Adipose tissue (tissue), 3 donors: ENCODE measurements around the gene C1orf35. TPM values are rescaled to one million over a fixed set of nuclear protein-coding genes. Genes with fewer than 3 reads are reported as not detected.

Experiments used
- H3K27ac ChIP-seq: one replicate; pipeline ENCODE4 v1.5.1; 2013; ENCODE audit warnings: low read depth, low read length
- WGBS, 3 donors: extraction: QIAGEN DNeasy Blood & Tissue Kit; methylation state at CpG; one replicate each; pipeline ENCODE4 v1.1.7; 2013; 5-methylcytosine and 5-hydroxymethylcytosine counted together
- polyA plus RNA-seq, 3 donors: library from polyadenylated mRNA; stranded (reverse); fragments of 200-250 nt; gene quantifications; one replicate each; pipeline ENCODE4 v1.2.3, GENCODE V29; 2013
- donor health status: healthy with polysubstance abuse.
- donor health status: Bipolar disorder and iron deficiency.
- donor health status: healthy.

C1orf35 gene
- polyA plus RNA-seq, 3 donors: 10.0 to 12.7 (median 12.6) TPM

DNA sequence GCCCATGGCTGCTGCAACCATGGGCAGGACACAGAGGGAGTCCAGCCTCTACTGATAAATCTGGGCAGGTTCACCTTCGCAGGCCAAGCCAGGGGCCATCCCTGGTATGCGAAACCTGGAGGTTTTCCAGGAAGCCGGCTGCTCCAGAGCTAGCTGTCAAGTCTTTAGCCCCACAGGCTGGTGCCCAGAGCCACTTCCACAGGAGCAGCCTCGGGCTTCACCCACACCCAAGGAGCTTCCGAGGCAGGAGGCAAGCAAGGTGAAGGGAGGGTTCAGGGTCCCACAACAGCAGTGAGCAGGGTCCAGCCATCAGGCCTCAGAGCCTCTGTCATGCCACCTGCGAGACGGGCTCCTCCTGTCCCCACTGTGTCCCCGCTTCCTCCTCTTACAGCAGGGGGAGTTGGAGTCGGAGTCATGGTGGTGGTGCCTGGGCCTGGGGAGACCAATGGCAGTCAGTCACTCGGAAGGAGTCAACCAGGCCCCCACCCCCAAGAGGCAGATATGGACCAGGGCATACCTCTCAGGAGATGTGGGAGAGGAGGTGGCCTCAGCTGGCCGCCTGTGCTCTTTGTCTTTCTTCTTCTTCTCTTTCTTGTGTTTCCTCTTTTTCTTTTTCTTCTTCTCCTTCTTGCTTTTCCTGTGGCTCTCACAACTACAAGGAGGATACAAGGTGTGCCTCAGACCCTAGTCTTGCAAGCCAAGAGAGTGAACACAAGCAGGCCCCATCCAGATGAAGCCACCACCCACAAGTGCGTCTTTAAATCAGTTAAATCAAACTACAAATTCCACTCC lies 2.1 kb downstream of the C1orf35 start:
- WGBS, 3 donors: 61 to 80% (median 80%) methylated on average over 12 of the region's 12 CpGs
- H3K27ac ChIP-seq: no peak overlapping the region

DNA sequence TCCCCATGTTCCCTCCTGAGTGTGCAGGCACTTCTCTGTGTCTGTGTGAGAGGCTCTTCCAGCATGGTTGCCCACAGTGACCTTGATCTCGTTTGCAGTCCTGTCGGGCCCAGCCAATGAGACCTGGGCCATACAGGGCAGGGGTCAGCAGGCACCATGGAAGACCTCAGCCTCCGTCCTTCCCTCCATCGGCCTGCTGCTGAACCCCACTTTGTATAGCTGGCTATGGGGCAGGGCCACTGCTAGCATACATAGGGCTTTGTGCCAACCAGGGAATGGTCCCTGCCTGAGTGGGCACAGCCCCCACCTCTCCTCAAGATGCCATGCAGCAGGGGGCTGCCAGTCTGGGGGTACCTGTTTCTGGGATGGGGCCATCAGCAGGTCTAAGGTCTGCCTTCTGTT lies 3.8 kb downstream of the C1orf35 start:
- H3K27ac ChIP-seq: no peak overlapping the region
- WGBS, 3 donors: 51 to 71% (median 70%) methylated on average over 4 of the region's 4 CpGs

DNA sequence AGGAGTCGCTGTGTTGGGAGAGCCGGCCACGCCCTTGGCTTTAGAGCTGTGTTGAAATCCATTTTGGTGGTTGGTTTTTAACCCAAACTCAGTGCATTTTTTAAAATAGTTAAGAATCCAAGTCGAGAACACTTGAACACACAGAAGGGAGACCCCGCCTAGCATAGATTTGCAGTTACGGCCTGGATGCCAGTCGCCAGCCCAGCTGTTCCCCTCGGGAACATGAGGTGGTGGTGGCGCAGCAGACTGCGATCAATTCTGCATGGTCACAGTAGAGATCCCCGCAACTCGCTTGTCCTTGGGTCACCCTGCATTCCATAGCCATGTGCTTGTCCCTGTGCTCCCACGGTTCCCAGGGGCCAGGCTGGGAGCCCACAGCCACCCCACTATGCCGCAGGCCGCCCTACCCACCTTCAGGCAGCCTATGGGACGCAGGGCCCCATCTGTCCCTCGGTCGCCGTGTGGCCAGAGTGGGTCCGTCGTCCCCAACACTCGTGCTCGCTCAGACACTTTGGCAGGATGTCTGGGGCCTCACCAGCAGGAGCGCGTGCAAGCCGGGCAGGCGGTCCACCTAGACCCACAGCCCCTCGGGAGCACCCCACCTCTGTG lies 4.7 kb downstream of the C1orf35 start:
- 87 to 89% (median 88%) methylated on average over 28 of the region's 28 CpGs for WGBS, 3 donors
- no peak overlapping the region for H3K27ac ChIP-seq

DNA sequence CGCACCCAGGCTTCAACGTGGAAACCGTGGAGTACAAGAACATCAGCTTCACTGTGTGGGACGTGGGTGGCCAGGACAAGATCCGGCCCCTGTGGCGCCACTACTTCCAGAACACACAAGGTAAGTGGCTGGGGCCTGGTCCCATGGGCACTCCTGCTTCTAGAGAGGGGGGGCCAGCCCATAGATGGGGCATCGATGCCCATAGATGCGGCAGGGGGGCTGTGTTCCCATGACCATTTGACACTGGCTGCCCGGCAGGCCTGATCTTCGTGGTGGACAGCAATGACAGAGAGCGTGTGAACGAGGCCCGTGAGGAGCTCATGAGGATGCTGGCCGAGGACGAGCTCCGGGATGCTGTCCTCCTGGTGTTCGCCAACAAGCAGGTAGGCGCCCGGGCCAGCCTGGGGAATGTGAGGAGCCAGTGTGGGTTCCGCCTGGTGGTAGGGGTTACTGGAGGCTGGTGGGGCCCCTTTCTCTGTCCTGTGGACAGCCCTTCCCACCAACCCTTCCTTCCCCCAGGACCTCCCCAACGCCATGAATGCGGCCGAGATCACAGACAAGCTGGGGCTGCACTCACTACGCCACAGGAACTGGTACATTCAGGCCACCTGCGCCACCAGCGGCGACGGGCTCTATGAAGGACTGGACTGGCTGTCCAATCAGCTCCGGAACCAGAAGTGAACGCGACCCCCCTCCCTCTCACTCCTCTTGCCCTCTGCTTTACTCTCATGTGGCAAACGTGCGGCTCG lies 5.6 kb downstream of the C1orf35 start:
- WGBS, 3 donors: 79 to 91% (median 90%) methylated on average over 34 of the region's 34 CpGs
- no peak overlapping the region for H3K27ac ChIP-seq

DNA sequence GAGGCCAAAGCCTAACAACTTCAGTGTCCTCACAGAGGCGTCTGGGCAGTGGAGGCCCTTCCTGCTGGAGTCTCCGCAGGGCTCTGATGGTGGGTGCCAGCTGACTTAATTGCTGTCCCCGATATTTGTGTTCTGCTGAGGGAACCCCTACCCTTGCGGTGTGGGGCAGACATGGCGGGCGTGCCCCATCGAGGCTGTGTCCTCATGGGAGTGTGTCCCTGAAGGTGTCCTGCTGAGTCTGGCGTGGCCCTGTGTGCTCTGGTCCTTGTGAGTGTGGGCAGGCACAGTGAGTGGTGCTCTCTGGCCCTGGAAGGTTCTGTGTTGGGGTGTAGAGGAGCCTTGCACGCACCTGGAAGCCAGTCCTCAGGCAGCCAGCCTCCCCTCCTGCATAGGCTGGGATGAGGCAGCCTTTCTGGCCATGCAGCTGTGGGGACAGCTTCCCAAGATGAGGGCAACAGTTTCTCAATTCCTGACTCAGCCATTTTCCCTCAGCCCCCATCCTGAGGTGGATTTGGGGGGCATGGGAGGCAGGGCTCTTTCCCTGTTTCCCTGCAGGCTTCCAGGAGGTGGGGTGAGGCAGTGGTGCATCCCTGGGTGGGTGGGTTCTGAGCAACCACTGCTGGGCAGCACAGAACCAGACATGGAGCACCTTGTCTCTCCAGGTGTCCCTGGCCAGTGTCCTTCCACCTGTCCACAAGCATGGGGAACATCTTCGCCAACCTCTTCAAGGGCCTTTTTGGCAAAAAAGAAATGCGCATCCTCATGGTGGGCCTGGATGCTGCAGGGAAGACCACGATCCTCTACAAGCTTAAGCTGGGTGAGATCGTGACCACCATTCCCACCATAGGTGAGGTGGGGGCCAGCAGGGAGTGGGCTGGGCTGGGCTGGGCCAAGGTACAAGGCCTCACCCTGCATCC lies 6.5 kb downstream of the C1orf35 start:
- 83 to 95% (median 91%) methylated on average over 13 of the region's 13 CpGs for WGBS, 3 donors

DNA sequence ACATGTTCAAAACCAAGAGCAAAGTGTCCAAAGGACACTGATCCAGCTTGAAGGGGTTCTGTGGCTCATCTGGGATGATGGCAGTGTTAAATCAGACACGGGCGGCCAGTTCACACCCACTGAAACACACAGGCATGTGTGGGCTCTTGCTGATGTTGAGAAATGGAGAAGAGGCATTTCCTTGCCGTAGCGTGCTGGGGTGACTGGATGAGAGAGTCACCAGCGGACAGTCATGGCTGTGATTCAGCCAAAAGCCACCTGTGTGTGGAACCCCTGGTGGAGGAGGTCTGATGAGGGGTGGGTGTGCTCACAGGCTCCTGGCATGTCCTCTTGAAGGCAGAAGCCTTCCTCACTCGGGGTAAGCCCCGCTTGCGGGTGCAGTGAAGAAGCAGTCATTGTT lies 7.2 kb downstream of the C1orf35 start:
- H3K27ac ChIP-seq: no peak overlapping the region
- WGBS, 3 donors: 81 to 92% (median 88%) methylated on average over 8 of the region's 8 CpGs

More for the DNA sequence above, 6.5 kb downstream of the C1orf35 start:
- H3K27ac ChIP-seq: no peak overlapping the region

DNA sequence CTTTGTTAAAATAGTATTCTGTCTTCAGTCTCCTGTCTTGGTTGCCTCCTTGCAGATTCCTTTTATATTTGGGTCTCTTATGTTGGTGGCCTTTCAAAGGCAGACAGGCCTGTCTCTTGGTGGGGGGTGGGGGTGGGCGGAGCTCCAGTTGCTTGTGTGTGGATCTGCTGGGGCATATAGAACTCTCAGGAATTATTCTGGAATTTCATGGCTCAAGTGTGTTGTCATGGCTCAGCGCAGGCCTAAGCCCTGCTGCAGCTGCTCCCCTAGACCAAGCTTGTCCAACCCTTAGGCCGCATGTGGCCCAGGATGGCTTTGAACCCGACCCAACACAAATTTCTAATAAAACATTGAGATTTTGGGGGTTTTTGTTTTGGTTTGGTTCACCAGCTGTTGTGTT lies 8.0 kb downstream of the C1orf35 start:
- 94 to 98% (median 96%) methylated on average over 4 of the region's 4 CpGs for WGBS, 3 donors
- H3K27ac ChIP-seq: no peak overlapping the region

DNA sequence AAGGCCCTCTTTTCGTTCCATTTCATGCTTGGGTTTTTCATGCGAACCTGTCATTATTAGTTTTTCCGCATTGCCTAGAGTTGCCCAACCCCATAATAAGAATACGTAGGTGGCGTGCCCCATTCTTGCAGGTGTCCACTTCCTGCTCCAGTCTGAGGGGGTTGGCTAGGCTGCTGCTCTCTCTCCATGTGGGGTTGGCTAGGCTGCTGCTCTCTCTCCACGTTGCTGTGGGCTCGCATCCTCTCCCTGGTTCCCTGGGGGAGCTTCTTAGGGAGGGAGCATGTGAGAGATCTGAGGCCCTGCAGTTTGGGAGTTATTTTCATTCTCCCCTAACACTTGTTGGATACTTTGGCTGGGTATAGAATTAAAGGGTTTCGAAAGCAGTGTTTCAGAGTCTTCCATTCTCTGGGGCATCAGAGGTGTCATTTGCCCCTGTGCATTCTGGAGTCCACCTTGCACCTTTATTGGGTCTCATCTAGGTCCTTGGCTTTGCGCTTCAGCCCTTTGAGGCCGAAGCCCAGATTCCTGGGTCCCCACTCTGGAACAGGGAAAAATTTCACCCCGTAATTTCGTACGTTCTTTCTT lies 8.6 kb downstream of the C1orf35 start:
- 88 to 98% (median 89%) methylated on average over 13 of the region's 13 CpGs for WGBS, 3 donors
- H3K27ac ChIP-seq: no peak overlapping the region

DNA sequence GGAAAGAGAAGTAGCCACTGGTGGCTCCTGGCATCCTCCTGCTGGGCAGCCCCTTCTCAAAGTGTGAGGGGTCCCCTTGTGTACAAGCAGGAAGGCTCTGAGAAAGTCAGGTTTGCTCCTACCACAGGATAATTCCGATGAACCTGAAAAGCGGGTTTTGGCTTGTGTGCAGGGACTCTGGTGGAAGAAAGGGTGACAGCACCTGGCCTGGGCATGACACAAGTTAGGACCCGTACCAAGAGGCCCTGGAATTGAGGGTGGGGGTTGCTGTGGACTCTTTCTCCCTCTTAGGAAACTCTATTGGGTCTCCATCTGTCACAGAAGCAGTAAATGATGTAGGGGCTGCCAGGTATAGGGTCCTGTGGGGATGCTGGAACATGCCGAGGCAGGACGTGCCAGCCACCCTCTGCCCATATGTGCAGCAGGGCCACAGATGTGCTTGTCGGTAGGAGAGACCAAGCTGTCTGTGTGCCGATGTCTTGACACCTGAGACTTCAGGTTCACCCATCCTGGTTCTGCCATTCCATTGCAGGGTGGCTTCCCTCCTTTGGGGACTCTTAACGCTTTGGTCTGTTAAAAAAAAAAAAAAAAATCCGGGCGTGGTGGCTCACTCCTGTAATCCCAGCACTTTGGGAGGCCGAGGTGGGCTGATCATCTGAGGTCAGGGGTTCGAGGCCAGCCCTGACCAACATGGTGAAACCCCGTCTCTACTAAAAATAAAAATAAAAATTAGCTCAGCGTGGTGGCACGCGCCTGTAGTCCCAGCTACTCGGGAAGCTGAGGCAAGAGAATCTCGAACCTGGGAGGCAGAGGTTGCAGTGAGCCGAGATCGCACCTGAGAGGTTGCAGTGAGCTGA lies 9.8 kb downstream of the C1orf35 start:
- no peak overlapping the region for H3K27ac ChIP-seq
- 76 to 98% (median 96%) methylated on average over 20 of the region's 20 CpGs for WGBS, 3 donors

DNA sequence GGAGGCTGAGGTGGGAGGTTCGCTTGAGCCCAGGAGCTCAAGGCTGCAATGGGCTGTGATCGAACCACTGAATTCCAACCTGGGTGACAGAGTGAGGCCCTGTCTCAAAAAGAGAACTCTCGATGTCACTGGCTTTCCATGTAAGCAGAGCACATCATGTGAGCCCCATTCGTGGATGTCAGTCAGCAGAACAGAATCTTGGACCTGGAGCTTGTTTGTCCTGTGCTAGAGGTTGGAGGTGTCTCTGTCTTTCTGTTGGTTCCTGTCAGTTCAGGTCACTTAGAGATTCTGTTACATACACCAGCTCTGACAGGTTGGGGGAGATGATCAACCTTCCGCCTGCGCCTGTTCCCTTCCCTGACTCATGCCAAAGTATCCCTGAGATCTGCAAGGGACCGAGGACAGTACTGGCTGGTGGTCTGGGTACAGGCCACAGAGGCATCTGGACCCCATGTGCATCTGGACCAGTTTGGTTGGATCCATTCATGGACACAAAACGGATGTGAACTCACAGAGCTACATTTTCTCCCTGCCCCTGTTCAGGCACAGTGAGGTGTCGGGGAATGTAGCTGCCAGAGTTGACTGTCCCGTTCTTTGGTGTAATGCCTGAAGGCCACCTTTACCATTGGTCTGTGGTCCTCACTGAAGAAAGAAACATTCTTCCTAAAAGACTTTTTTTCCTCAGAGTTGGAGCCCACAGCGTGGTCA lies 10.6 kb downstream of the C1orf35 start:
- 64 to 91% (median 89%) methylated on average over 11 of the region's 11 CpGs for WGBS, 3 donors
- H3K27ac ChIP-seq: no peak overlapping the region

DNA sequence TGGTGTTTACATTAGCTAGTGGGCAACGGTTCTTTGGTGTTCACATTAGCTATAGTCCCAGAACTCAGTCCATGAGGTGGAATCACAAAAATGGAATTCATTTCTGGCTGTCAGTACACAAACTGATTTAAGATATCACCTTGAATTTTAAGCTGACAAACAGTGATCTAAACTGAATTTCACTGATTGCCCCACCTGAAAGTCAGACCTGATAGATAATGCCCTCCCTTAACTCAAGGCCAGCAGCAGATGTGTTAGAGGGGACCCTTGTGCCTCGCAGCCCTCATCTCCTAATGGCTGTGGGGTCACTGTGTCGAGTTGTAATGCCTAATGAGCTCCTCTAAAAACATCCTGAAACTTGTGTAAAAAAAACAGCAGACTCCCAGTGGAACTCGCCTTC lies 12.0 kb downstream of the C1orf35 start:
- H3K27ac ChIP-seq: no peak overlapping the region
- 34 to 67% (median 56%) methylated on average over 4 of the region's 4 CpGs for WGBS, 3 donors

DNA sequence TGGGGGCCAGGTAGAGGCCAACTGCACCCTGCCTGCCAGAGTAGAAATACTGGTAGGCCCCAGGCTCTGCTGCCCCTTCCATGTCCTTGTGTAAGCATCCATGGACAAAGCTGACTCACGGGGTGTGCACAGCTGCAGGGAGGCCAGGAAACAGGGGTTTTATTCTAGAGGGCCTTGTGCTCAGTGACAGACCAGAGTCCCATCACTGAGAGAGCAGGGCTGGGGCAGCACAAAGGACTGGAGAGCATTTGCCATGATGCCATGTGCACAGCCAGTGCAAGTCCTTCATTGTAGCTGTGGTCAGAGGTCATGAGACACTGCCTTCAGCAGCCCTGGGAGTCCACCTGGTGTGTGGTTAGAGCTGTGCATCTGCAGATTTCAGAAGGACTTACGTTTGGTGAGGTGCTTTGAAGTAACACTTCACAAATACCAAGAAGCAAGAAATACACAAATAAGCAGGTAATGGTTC lies 12.5 kb downstream of the C1orf35 start:
- no peak overlapping the region for H3K27ac ChIP-seq
- WGBS, 3 donors: 13 to 25% (median 23%) methylated on average over 2 of the region's 2 CpGs

DNA sequence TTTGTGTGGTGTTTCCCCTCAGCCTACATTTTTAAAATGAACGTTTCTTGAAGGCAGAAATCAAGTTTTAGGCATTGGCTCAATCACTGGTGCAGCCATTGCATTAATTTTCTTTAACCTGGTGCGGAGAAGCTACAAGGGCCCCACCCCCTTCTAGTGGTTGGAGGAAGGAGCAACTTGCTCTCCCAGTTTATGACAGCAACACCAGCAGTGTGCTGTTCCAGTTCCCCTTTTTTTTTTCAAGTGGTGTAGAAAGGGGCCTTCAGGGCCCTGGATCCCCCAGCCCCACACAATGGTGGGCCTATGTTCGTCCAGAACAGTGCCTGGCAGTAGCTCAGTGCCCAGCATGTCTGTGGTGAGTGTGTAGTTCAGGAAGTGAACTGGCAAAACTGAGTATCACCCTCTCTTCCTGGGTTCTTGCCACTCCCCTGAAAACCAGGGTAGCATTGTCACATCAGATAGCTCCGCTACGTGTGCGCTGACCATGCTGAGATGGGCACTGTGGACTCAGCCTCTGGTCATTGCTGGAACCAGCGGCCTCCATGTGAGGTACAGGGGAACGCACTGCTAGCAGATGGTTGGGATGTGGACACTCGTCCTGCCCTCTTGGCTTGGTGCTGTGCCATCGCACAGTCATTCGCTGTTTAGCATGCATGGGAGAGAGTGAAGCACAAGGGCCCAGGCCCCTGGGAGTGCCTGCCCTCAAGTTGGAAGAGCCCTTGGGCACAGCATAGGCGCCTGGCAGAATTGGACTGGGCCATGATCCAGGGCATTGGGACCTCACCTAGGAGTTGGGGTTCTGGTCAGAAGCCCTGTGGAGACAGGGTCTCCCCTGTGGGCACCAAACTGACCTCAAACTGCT lies 13.4 kb downstream of the C1orf35 start:
- no peak overlapping the region for H3K27ac ChIP-seq
- WGBS, 3 donors: 36 to 62% (median 60%) methylated on average over 12 of the region's 12 CpGs

DNA sequence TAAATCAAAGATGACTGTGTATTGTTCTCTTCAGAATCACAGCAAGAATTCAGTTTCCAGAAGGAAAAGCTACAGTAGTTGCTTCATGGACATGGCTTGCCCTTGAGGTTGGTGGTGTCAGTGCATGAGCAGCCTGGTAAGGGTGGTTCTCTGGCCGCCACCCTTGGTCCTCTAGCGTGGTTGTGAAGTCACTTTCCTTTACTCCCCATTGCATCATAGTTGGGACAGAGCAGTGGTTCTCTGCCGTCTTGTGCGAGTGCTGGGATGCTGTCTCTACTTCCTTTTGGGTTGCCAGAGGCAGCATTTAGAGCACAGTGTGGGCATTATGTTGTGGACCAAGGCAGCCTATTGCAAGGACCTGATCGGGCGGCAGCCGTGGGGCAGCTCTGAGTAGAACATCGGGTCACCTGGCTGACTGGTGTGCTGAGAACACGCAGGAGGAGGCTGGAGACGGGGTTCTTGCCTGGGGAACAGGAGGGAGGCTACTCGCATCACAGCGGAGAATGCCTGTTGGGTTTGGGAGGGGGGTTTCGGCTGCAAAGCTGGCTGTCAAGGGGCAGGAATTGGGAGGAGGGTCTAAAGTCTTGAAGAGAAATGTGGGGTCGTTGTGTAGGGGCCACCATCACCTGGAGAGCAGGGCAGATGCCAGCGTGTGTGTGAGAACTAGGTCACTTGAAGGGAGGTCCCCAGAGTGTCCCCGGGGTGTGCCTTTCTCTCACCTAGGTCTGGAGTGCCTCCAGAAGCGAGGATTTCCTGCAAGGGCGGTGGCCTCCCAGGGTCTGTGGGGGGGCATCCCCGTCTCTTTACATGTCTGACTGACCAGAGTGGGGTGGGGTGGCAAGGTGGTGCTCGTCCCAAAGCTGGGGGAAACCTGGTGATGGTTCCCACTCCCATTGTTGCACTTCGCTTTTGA lies 14.3 kb downstream of the C1orf35 start:
- WGBS, 3 donors: 42 to 61% (median 59%) methylated on average over 20 to 21 of the region's 21 CpGs
- H3K27ac ChIP-seq: no peak overlapping the region

DNA sequence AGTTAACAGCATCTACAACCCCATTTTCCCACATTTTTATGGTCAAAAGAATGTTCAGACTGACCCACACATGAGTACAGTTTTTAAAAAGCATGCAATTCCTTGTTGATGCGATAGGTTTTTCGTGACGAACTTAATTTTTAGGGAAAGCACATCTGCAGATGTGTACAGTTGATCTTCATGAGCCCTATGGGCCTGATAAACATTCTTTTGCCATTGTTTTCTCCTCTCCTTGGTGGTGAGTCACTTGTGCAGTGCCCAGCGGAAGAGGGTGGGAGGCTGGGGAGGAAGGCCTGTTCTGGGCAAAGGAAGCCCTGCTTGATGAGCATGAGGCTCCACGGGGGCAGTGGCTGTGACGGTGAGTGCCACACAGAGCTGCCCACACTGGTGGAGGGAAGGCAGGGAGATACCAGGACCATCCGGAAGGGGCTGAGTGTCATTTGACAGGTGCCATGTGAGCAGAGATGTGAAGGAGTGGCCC lies 15.3 kb downstream of the C1orf35 start:
- WGBS, 3 donors: 23 to 38% (median 28%) methylated on average over 7 of the region's 7 CpGs
- no peak overlapping the region for H3K27ac ChIP-seq
